H1 (cell line): ENCODE measurements around the gene ISCA2. TPM values are rescaled to one million over a fixed set of nuclear protein-coding genes. Genes with fewer than 3 reads are reported as not detected.

Source experiments
- CEBPB ChIP-seq: IDR thresholded peaks from 2 replicates; pipeline ENCODE4 v1.6.1; 2012; ENCODE audit warnings: low read depth, low read length
- CHD2 ChIP-seq: IDR thresholded peaks from 2 replicates; pipeline ENCODE4 v1.6.1; 2012; ENCODE audit warnings: low read length, improper control_type of control experiment
- EGR1 ChIP-seq: IDR thresholded peaks from 2 replicates; pipeline ENCODE4 v1.6.1; 2011; ENCODE audit warnings: low read depth, low read length, borderline replicate concordance
- KDM4A ChIP-seq: IDR thresholded peaks from one replicate; pipeline ENCODE4 v1.7.1; 2012; ENCODE audit warnings: low read depth, mild to moderate bottlenecking, moderate library complexity, low read length, inconsistent platforms; ENCODE audit not compliant: severe bottlenecking
- ZNF274 ChIP-seq: IDR thresholded peaks from 2 replicates; pipeline ENCODE4 v1.7.0; 2012; ENCODE audit warnings: low read length, borderline replicate concordance; ENCODE audit errors: extremely low read depth
- polyA plus RNA-seq, 7 experiments: library from polyadenylated mRNA; depleted of rRNA in 3 of 7; stranded (reverse) in 5 of 7; unstranded in 2 of 7; fragments of >200 nt in 5 of 7; fragments of 200-250 nt in 2 of 7; gene quantifications; 1 replicate in 5 of 7; 2 replicates in 1 of 7; 4 replicates in 1 of 7; pipeline versions ENCODE4 v1.2.1 to v1.2.3, GENCODE V29; 2011 to 2013; ENCODE audit warnings: missing spikeins in 2 of 7, mixed read lengths in 2 of 7
- total RNA-seq: library from RNA; stranded (reverse); fragmentation: NEBNext Ultra II Directional; extraction: Animal tissue kit (Norgen Biotek cat#: 25700); gene quantifications from 2 replicates; pipeline ENCODE4 v1.2.1, GENCODE V29; 2021
- TF ChIP-seq, protein P1 (sequence below): fragments of 300-600 bp; sonication (generic); IDR thresholded peaks from 2 replicates; pipeline ENCODE4 v1.7.1; 2012; ENCODE audit warnings: low read length, moderate library complexity, mild to moderate bottlenecking, inconsistent platforms; ENCODE audit not compliant: insufficient replicate concordance
- TF ChIP-seq, protein P2 (sequence below): IDR thresholded peaks from 2 replicates; pipeline ENCODE4 v1.6.1; 2012; ENCODE audit warnings: inconsistent platforms

The ISCA2 gene
- total and polyA plus RNA-seq, 2 of the 8 experiments (the other 6 are each of a cell fraction or from before 2014, with no cell fraction given) = 43.5 to 78.6 TPM

DNA sequence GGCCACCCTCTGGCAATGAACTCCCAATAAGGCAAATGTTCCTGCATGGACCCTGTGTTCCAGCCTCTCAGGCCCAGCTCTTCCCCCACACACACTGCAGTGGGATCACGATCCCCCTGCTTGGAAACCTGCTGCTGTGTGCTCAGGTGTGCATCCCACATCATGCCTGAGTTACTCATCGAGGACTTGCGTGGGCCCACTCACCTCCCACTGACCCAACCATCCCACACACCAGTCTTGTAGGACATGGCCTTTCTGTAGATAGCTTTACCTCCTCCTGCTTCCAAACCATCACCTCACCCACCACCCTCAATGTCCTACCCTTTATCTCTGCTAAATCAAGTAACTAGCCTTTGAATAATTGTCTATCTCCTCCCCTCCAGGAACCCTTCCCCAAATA, 25.1 kb upstream of the ISCA2 start (continued):
- TF ChIP-seq, protein P1, sequence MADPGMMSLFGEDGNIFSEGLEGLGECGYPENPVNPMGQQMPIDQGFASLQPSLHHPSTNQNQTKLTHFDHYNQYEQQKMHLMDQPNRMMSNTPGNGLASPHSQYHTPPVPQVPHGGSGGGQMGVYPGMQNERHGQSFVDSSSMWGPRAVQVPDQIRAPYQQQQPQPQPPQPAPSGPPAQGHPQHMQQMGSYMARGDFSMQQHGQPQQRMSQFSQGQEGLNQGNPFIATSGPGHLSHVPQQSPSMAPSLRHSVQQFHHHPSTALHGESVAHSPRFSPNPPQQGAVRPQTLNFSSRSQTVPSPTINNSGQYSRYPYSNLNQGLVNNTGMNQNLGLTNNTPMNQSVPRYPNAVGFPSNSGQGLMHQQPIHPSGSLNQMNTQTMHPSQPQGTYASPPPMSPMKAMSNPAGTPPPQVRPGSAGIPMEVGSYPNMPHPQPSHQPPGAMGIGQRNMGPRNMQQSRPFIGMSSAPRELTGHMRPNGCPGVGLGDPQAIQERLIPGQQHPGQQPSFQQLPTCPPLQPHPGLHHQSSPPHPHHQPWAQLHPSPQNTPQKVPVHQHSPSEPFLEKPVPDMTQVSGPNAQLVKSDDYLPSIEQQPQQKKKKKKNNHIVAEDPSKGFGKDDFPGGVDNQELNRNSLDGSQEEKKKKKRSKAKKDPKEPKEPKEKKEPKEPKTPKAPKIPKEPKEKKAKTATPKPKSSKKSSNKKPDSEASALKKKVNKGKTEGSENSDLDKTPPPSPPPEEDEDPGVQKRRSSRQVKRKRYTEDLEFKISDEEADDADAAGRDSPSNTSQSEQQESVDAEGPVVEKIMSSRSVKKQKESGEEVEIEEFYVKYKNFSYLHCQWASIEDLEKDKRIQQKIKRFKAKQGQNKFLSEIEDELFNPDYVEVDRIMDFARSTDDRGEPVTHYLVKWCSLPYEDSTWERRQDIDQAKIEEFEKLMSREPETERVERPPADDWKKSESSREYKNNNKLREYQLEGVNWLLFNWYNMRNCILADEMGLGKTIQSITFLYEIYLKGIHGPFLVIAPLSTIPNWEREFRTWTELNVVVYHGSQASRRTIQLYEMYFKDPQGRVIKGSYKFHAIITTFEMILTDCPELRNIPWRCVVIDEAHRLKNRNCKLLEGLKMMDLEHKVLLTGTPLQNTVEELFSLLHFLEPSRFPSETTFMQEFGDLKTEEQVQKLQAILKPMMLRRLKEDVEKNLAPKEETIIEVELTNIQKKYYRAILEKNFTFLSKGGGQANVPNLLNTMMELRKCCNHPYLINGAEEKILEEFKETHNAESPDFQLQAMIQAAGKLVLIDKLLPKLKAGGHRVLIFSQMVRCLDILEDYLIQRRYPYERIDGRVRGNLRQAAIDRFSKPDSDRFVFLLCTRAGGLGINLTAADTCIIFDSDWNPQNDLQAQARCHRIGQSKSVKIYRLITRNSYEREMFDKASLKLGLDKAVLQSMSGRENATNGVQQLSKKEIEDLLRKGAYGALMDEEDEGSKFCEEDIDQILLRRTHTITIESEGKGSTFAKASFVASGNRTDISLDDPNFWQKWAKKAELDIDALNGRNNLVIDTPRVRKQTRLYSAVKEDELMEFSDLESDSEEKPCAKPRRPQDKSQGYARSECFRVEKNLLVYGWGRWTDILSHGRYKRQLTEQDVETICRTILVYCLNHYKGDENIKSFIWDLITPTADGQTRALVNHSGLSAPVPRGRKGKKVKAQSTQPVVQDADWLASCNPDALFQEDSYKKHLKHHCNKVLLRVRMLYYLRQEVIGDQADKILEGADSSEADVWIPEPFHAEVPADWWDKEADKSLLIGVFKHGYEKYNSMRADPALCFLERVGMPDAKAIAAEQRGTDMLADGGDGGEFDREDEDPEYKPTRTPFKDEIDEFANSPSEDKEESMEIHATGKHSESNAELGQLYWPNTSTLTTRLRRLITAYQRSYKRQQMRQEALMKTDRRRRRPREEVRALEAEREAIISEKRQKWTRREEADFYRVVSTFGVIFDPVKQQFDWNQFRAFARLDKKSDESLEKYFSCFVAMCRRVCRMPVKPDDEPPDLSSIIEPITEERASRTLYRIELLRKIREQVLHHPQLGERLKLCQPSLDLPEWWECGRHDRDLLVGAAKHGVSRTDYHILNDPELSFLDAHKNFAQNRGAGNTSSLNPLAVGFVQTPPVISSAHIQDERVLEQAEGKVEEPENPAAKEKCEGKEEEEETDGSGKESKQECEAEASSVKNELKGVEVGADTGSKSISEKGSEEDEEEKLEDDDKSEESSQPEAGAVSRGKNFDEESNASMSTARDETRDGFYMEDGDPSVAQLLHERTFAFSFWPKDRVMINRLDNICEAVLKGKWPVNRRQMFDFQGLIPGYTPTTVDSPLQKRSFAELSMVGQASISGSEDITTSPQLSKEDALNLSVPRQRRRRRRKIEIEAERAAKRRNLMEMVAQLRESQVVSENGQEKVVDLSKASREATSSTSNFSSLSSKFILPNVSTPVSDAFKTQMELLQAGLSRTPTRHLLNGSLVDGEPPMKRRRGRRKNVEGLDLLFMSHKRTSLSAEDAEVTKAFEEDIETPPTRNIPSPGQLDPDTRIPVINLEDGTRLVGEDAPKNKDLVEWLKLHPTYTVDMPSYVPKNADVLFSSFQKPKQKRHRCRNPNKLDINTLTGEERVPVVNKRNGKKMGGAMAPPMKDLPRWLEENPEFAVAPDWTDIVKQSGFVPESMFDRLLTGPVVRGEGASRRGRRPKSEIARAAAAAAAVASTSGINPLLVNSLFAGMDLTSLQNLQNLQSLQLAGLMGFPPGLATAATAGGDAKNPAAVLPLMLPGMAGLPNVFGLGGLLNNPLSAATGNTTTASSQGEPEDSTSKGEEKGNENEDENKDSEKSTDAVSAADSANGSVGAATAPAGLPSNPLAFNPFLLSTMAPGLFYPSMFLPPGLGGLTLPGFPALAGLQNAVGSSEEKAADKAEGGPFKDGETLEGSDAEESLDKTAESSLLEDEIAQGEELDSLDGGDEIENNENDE = no peak
- TF ChIP-seq KDM4A (no peak), CHD2 (no peak), CEBPB (no peak), ZNF274 (no peak), EGR1 (no peak)
- TF ChIP-seq, protein P2, sequence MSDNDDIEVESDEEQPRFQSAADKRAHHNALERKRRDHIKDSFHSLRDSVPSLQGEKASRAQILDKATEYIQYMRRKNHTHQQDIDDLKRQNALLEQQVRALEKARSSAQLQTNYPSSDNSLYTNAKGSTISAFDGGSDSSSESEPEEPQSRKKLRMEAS = no peak
- TF ChIP-seq, all 59 proteins: peak for 0
